Heart left ventricle (tissue), 13 donors: ENCODE results near the gene SMIM31.

Experiments used
- CTCF ChIP-seq, 12 donors: fragments of 200-600 bp; sonication (generic) in 4 of 12; IDR thresholded peaks; one replicate each; pipeline versions ENCODE4 v1.5.0 to v1.8.0; 2018 to 2022; ENCODE audit warnings: antibody characterized with exemption in 12 of 12, mild to moderate bottlenecking in 5 of 12
- POLR2A ChIP-seq, 2 donors: fragments of 450-650 bp; IDR thresholded peaks; one replicate each; pipeline ENCODE4 v1.6.1; 2017; ENCODE audit warnings: antibody characterized with exemption in 2 of 2, mild to moderate bottlenecking in 2 of 2, moderate library complexity in 2 of 2
- donor health status: ischemic (EF 13 %, LVEDD 7.1; RV severe dilation, severe dysfunction).
- donor health status: DM: no; HTN: yes; CAD: no.
- donor health status: DM: no; HTN: no; CAD: no.
- donor health status: ischemic (EF 25% LVEDD 6.9; RV normal size, moderate dysfunction).
- donor health status: ischemic (EF 25% LVEDD 5.7; RV mildly dilated, moderate dysfunction).
- donor health status: ischemic (EF 35%, LVEDD 5.7; RV mildly dilated, moderate dysfunction).
- donor health status: nonischemic (EF 11% LVEDD 7.7; RV severe dilation, severe dysfunction).
- donor health status: DM: yes; HTN: yes; CAD: no.
- donor health status: PGD.
- donor health status: ischemic (EF 29% LVEDD 5.4; RV normal size, mild dysfunction).
- donor health status: nonischemic (EF 23%, LVEDD 6.1; RV moderate dilation, normal function).

GRCh38 chr4:164819366-164819765, 65.4 kb downstream of the SMIM31 start:
- no peak for TF ChIP-seq CTCF (IDR thresholded peaks at IDR 0.05)
- no peak for TF ChIP-seq POLR2A (IDR thresholded peaks at IDR 0.05)
